GM18909 (cell line): ENCODE results near the gene PODXL.

Experiments
- ATAC-seq: cut with Tn5 transposase; IDR thresholded peaks from one replicate; pipeline ENCODE4 v1.9.1; 2021; ENCODE audit warnings: mild to moderate bottlenecking; ENCODE audit not compliant: unreplicated experiment, poor library complexity

Gene PODXL

GRCh38 chr7:131568510-131568909 is 12.1 kb upstream of the PODXL start:
- ATAC-seq: no peak

- no peak for ATAC-seq
Observed at GRCh38 chr7:131564640-131565039, 8.2 kb upstream of the PODXL start.

- no peak for ATAC-seq
Observed at GRCh38 chr7:131563918-131564317, 7.5 kb upstream of the PODXL start.

- ATAC-seq: no peak
Observed at GRCh38 chr7:131562941-131563340, 6.5 kb upstream of the PODXL start.

- no peak for ATAC-seq
Observed at GRCh38 chr7:131560061-131560460, 3.6 kb upstream of the PODXL start.

- ATAC-seq: no peak
Observed at GRCh38 chr7:131557652-131558385, 1.4 kb upstream of the PODXL start.

GRCh38 chr7:131556909-131557651 is 652 bp upstream of the PODXL start:
- no peak for ATAC-seq

GRCh38 chr7:131555552-131556052 is 826 bp downstream of the PODXL start:
- no peak for ATAC-seq

GRCh38 chr7:131554880-131555516 is 1.4 kb downstream of the PODXL start:
- ATAC-seq: no peak

- ATAC-seq: no peak
Observed at GRCh38 chr7:131553931-131554330, 2.5 kb downstream of the PODXL start.

- no peak for ATAC-seq
Observed at GRCh38 chr7:131552053-131552452, 4.4 kb downstream of the PODXL start.

GRCh38 chr7:131550846-131551245 is 5.6 kb downstream of the PODXL start:
- ATAC-seq: no peak

- ATAC-seq: no peak
Observed at GRCh38 chr7:131548371-131548770, 8.1 kb downstream of the PODXL start.

GRCh38 chr7:131547589-131547988 is 8.8 kb downstream of the PODXL start:
- ATAC-seq: no peak

GRCh38 chr7:131546583-131547141 is 9.8 kb downstream of the PODXL start:
- ATAC-seq: no peak

GRCh38 chr7:131546126-131546525 is 10.3 kb downstream of the PODXL start:
- no peak for ATAC-seq

GRCh38 chr7:131544449-131545301 is 11.8 kb downstream of the PODXL start:
- no peak for ATAC-seq

- no peak for ATAC-seq
Observed at GRCh38 chr7:131544021-131544420, 12.4 kb downstream of the PODXL start.

GRCh38 chr7:131543298-131543697 is 13.1 kb downstream of the PODXL start:
- ATAC-seq: no peak
